Measurements from ENCODE around the gene LMOD1.

- TF ChIP-seq, protein P1, sequence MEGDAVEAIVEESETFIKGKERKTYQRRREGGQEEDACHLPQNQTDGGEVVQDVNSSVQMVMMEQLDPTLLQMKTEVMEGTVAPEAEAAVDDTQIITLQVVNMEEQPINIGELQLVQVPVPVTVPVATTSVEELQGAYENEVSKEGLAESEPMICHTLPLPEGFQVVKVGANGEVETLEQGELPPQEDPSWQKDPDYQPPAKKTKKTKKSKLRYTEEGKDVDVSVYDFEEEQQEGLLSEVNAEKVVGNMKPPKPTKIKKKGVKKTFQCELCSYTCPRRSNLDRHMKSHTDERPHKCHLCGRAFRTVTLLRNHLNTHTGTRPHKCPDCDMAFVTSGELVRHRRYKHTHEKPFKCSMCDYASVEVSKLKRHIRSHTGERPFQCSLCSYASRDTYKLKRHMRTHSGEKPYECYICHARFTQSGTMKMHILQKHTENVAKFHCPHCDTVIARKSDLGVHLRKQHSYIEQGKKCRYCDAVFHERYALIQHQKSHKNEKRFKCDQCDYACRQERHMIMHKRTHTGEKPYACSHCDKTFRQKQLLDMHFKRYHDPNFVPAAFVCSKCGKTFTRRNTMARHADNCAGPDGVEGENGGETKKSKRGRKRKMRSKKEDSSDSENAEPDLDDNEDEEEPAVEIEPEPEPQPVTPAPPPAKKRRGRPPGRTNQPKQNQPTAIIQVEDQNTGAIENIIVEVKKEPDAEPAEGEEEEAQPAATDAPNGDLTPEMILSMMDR (conservative IDR thresholded peaks at IDR 0.05 in 1 of 2, IDR thresholded peaks at IDR 0.05 in 1 of 2; ENCODE audit: low read depth in 1 of 2, low read length in 2 of 2), result no peak
- no peak for TF ChIP-seq EZH2 (IDR thresholded peaks at IDR 0.05; ENCODE audit: low read length, missing control alignments)
Observed at GRCh38 chr1:201907621-201908020, 38.7 kb downstream of the LMOD1 start.

Measured in fibroblast of lung (primary cell).